Stomach smooth muscle (tissue), 2 donors: Measurements from ENCODE around the gene AP1M1.

Source experiments
- H3K27ac ChIP-seq: one replicate; pipeline ENCODE4 v1.7.0; 2013; ENCODE audit warnings: mild to moderate bottlenecking, low read length, inconsistent platforms
- H3K27me3 ChIP-seq, 2 donors: one replicate each; pipeline ENCODE4 v1.7.0; 2013; ENCODE audit warnings: low read length in 2 of 2; ENCODE audit not compliant: insufficient read depth in 2 of 2, control insufficient read depth in 1 of 2
- H3K36me3 ChIP-seq, 2 donors: one replicate each; pipeline ENCODE4 v1.7.0; 2013; ENCODE audit warnings: low read length in 2 of 2; ENCODE audit not compliant: control insufficient read depth in 2 of 2, insufficient read depth in 2 of 2
- H3K4me1 ChIP-seq: one replicate; pipeline ENCODE4 v1.7.0; 2013; ENCODE audit warnings: low read length; ENCODE audit not compliant: control insufficient read depth, insufficient read depth
- H3K4me3 ChIP-seq, 2 donors: one replicate each; pipeline ENCODE4 v1.7.0; 2013; ENCODE audit warnings: low read length in 2 of 2
- H3K9ac ChIP-seq, 2 donors: one replicate each; pipeline ENCODE4 v1.7.0; 2013; ENCODE audit warnings: low read length in 2 of 2, mild to moderate bottlenecking in 1 of 2
- H3K9me3 ChIP-seq, 2 donors: one replicate each; pipeline ENCODE4 v1.7.0; 2013; ENCODE audit warnings: low read length in 2 of 2; ENCODE audit not compliant: control insufficient read depth in 2 of 2
- donor health status: healthy.
- donor health status: Pancreatic carcinoma.

Gene AP1M1

DNA sequence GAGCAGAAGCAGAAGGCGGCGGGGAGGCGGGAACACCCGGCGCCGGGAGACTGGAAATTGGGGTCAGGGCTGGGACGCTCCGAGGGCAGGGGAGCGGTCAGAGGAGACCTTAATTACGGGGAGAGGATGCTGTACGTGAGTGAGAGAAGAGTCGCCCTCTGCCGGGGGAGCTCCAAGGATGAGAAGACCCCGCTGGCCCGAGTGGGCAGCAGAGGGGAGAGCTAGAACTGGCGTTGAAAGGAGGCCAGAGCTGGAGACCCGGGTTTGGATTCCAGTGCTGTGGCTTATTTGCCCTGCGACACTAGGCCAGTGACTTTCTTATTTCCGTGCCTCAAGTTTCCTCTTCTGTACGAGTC, 12.0 kb upstream of the AP1M1 start:
- peaks cover 24% of the 10 kb centered on the region for H3K4me1 ChIP-seq
- H3K4me3 ChIP-seq: peak overlapping the region; percentile 96 to 97
- no peaks in the 10 kb centered on the region for H3K9me3 ChIP-seq
- peak overlapping the region; percentile 93 to 96 for H3K9ac ChIP-seq
- H3K27ac ChIP-seq: peak overlapping the region; percentile 86
- no peaks in the 10 kb centered on the region for H3K27me3 ChIP-seq
- peaks cover 18 to 19% of the 10 kb centered on the region in 2 donors for H3K36me3 ChIP-seq

DNA sequence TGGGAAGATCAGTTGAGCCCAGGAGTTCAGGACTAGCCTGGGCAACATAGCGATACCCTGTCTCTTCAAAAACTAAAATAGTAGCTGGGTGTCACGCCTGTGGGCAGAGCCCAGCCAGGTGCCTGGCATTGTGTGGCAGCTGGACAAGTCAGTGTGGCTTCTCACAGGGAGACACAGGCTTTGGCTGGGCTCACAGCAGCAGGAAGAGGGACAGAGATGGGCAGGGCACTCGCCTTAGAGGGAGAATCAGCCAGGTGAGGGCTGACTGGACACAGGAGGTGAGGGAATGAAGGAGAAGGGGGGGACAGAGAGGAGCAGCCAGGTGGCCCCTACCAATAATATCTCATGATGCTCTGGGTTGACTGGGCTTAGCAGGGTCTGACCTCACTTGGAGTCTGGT, 9.2 kb upstream of the AP1M1 start:
- H3K9ac ChIP-seq: no peak overlapping the region
- H3K27ac ChIP-seq: no peak overlapping the region
- H3K9me3 ChIP-seq: no peaks in the 10 kb centered on the region
- peaks cover 24% of the 10 kb centered on the region for H3K4me1 ChIP-seq
- H3K27me3 ChIP-seq: no peaks in the 10 kb centered on the region
- H3K36me3 ChIP-seq: peaks cover 34% of the 10 kb centered on the region in 2 donors
- H3K4me3 ChIP-seq: no peak overlapping the region

- Histone ChIP-seq H3K27ac (no peak overlapping the region), H3K27me3 (no peaks in the 10 kb centered on the region), H3K4me1 (peaks cover 19% of the 10 kb centered on the region), H3K9me3 (no peaks in the 10 kb centered on the region), H3K36me3 (peaks cover 34 to 35% of the 10 kb centered on the region in 2 donors), H3K9ac (no peak overlapping the region), H3K4me3 (no peak overlapping the region)
These were observed 7.5 kb upstream of the AP1M1 start for GRCh38 chr19:16190198-16190597.

- Histone ChIP-seq H3K27ac (no peak overlapping the region), H3K27me3 (no peaks in the 10 kb centered on the region), H3K9ac (no peak overlapping the region), H3K4me3 (no peak overlapping the region), H3K4me1 (peaks cover 17% of the 10 kb centered on the region), H3K9me3 (no peaks in the 10 kb centered on the region), H3K36me3 (peaks cover 34 to 35% of the 10 kb centered on the region in 2 donors)
These were observed 7.0 kb upstream of the AP1M1 start for GRCh38 chr19:16190736-16191135.

- H3K36me3 ChIP-seq: peaks cover 34 to 35% of the 10 kb centered on the region in 2 donors
- no peaks in the 10 kb centered on the region for H3K27me3 ChIP-seq
- H3K4me1 ChIP-seq: peaks cover 13% of the 10 kb centered on the region
- H3K4me3 ChIP-seq: no peak overlapping the region
- no peak overlapping the region for H3K9ac ChIP-seq
- H3K9me3 ChIP-seq: no peaks in the 10 kb centered on the region
- H3K27ac ChIP-seq: no peak overlapping the region
These were observed 6.3 kb upstream of the AP1M1 start for GRCh38 chr19:16191216-16191908.

DNA sequence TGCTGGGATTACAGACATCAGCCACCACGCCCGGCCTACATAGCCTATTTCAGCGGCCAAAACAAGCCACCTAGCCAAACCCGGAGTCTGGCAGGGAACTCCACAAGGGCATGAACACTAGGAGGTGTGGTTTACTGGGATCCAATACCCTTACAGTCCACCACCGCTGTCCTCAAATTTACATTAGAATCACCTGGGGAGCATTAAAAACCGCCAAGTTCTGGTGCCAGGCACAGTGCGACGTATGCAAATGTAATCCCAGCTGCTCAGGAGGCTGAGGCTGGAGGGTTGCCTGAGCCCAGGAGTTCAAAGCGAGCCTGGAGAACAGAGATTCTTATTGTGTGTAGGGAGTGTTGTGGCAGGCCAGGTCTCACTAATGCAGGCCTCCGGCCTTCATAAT, 4.2 kb upstream of the AP1M1 start:
- Histone ChIP-seq H3K9me3 (no peaks in the 10 kb centered on the region), H3K27ac (no peak overlapping the region), H3K36me3 (peaks cover 28 to 30% of the 10 kb centered on the region in 2 donors), H3K4me3 (no peak overlapping the region), H3K4me1 (peaks cover 12% of the 10 kb centered on the region), H3K9ac (no peak overlapping the region), H3K27me3 (no peaks in the 10 kb centered on the region)

DNA sequence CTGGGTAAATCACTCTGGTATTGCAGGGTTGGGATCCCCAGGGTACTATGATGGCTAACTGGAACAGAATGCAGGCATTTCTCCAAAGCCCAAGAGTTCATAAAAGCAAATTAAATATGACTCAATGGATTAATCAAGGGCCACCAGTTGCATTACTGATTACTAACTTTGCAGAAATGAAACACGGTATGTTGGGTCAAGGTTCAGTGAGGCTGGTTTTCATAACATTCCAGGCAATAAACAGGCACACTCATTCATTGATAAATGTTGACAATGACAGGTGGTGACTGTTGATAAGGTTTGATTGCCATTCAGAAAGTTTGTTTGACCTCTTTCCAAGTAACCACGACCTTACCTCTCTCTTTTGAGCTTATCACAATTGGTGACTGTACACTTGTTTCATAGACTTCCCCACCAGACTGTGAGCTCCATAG, 506 bp upstream of the AP1M1 start:
- Histone ChIP-seq H3K9ac (peak overlapping the region; percentile 74 to 80), H3K27ac (peak overlapping the region; percentile 76), H3K9me3 (no peaks in the 10 kb centered on the region), H3K36me3 (peaks cover 2 to 15% of the 10 kb centered on the region in 2 donors), H3K4me1 (peaks cover 26% of the 10 kb centered on the region), H3K4me3 (peak overlapping the region; percentile 65 to 99), H3K27me3 (no peaks in the 10 kb centered on the region)

DNA sequence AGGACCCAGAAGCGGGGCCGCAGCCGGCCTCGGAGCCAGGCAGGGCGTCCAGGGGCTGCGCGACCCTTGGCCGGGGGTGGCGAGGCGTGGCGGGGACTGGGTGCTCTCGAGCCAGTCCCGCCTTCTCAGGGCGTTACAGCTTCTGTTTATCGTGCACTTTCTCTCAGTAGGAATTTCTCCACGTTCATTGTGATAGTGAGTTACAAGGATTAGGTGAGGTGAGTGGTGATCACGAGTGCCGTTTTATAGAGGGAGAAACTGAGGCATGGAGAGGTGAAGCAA, 600 bp downstream of the AP1M1 start:
- Histone ChIP-seq H3K27ac (peak overlapping the region; percentile 76), H3K9ac (peak overlapping the region; percentile 80 to 96), H3K4me1 (peaks cover 30% of the 10 kb centered on the region), H3K4me3 (peak overlapping the region; percentile 65 to 99), H3K36me3 (peaks cover 5 to 19% of the 10 kb centered on the region in 2 donors), H3K9me3 (no peaks in the 10 kb centered on the region), H3K27me3 (no peaks in the 10 kb centered on the region)

DNA sequence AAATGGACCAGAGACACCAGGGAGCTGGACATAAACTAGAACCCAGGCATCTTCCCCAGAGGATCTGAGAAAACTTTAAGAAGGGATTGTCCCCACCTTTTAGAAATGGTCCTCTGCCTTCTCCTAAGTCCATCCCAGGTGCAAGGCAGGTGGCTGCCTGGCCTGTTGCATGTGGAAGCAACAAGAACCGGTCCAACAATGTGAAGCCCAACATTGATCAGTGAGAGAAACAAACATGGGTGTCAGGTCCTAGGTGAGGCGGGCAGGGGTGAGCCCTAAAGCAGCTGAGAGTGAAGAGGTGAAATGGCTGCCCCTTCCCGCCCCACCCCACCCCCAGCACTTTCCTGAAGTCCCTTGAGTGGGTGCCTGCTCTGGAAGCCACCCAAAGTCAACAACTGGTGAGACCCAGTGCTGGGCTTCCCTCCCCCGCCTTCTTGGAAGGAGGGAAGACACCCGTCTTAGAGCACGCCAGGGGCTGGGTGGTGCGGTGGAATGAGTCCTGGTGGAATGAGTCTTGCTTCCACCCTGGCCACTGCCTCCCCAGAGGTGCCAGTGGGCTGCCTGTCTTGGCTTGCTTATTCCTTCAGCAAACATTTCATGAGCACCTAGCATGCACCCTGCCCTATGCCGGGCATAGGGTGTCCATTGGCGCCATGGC, 1.7 kb downstream of the AP1M1 start:
- no peak overlapping the region for H3K4me3 ChIP-seq
- no peaks in the 10 kb centered on the region for H3K27me3 ChIP-seq
- no peak overlapping the region for H3K9ac ChIP-seq
- peaks cover 16 to 26% of the 10 kb centered on the region in 2 donors for H3K36me3 ChIP-seq
- H3K27ac ChIP-seq: no peak overlapping the region
- H3K4me1 ChIP-seq: peaks cover 30% of the 10 kb centered on the region
- H3K9me3 ChIP-seq: no peaks in the 10 kb centered on the region

DNA sequence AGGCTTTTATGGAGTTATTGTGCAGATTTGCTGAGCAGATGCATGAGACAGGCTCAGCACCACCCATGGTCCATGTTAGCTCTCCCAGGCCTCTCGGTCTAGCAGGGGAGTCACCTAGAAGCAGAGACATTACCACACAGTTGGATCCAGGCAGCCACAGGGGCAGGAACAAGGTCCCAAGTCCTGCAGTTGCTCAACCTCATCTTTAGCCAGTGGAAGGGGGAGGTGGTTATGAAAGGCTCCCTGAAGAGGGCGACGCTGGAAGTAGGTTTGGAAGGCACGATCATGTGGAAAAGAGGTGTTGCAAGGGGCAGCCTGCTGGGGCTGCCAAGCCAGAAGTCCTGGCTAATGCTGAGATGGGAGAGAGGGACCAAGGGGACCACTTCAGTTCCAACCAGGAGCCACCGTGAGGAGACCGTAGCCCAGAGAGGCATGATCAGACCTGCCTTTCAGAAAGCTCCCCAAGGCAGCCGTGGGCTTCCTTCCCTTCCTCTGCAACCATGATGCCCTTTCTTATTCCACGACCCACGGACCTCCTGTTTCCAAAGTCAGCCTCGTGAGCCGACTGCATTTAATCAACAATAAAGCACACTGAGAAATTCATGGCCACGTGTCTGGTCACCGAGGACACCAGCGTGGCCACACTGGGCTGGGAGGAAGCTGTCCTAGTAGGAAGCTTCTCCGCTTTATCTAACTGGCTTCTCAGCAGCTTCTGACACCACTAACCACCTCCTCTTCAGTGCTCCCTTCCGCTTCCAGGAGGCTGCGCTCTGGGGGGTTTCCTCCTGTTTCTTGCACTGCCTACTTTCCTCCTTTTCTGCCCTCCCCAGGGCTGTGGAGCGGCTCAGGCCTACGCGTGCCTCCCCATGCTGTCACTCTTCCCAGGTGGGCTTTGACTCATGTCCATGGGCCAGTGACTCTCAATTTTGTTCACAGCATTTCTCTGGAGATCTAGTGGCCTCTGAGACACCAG, 2.6 kb downstream of the AP1M1 start:
- Histone ChIP-seq H3K36me3 (peaks cover 17 to 30% of the 10 kb centered on the region in 2 donors), H3K27me3 (no peaks in the 10 kb centered on the region), H3K27ac (no peak overlapping the region), H3K4me1 (peaks cover 33% of the 10 kb centered on the region), H3K9ac (no peak overlapping the region), H3K4me3 (no peak overlapping the region), H3K9me3 (no peaks in the 10 kb centered on the region)
